ENCODE measurements around the gene PCCB. TPM values are rescaled to one million over a fixed set of nuclear protein-coding genes. Genes with fewer than 3 reads are reported as not detected.

Gene PCCB
- total and polyA plus RNA-seq, 2 donors (not counting 3 experiments of a cell fraction or from before 2014, with no cell fraction given): 28.6 to 36.5 TPM

DNA sequence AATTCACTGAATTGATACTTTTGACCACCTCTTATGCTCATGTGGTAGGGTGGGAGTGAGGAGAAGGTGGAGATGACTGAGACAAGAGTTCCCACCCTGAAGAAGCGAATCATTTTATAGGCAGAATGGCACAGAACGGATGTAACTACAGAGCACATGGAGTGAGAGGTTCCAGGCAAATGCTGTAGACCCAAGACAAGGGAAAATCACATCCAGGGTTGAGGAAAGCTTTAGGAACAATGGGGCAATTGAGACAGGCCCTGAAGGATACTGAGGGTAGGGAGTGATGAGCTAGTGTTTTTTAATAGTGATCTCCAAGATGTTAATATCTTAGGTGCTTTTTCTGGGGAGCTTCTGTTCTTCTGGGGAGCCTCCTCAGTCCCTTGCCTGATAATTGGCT lies 8.1 kb downstream of the PCCB start:
- Histone ChIP-seq H3K4me2 (ENCODE audit: insufficient read depth, low read length) (no peak overlapping the region), H3K79me2 (ENCODE audit: control insufficient read depth, insufficient read depth, low read length) (peaks cover 3% of the 10 kb centered on the region), H3K36me3 (ENCODE audit: control insufficient read depth in 2 of 2, extremely low read depth in 1 of 2, insufficient read depth in 2 of 2, low read length in 2 of 2) (peaks cover 0 to 2% of the 10 kb centered on the region in 2 experiments), H3K27ac (ENCODE audit: insufficient read depth, low read depth, low read length) (no peak overlapping the region), H3K9ac (replicated peaks; ENCODE audit: extremely low read depth, insufficient read depth, low read length) (no peak overlapping the region), H2AFZ (ENCODE audit: low read depth, low read length) (no peak overlapping the region), H3K9me1 (replicated peaks; ENCODE audit: control insufficient read depth, extremely low read depth, insufficient read depth, low read length) (no peaks in the 10 kb centered on the region), H3K4me1 (ENCODE audit: control insufficient read depth, extremely low read depth, insufficient read depth, low read length) (no peaks in the 10 kb centered on the region), H3K4me3 (replicated peaks in 1 of 3; ENCODE audit: insufficient read depth in 1 of 3, low read depth in 1 of 3, low read length in 3 of 3) (no peak overlapping the region), H3K27me3 (ENCODE audit: control insufficient read depth in 2 of 2, insufficient read depth in 2 of 2, low read length in 2 of 2) (no peaks in the 10 kb centered on the region), H4K20me1 (replicated peaks; ENCODE audit: control insufficient read depth, extremely low read depth, insufficient read depth, low read length) (no peaks in the 10 kb centered on the region), H3K9me3 (replicated peaks; ENCODE audit: control insufficient read depth, insufficient read depth, low read length) (no peaks in the 10 kb centered on the region)
- DNase-seq (ENCODE audit: low read depth, low spot score) (no peak), FAIRE-seq (no peak)
- no TSS peak for BruUV-seq (replicated peaks)
- dilution Hi-C loops (cut with MboI; ENCODE audit: extremely low pct_ligation_motif_present, low sequenced_read_pairs) (no loop called here), intact Hi-C loops (cut with micrococcal nuclease) (loop anchor here (10.0 kb wide), 1 partner anchor 757 kb away; no protein-coding TSS in a partner anchor)
- TF ChIP-seq GATA2 (IDR thresholded peaks at IDR 0.05; ENCODE audit: insufficient read depth, insufficient read length, low read depth, low read length): no peak
- TF ChIP-seq FOS (IDR thresholded peaks at IDR 0.05; ENCODE audit: borderline replicate concordance, insufficient read depth, low read length): no peak
- TF ChIP-seq POLR2AphosphoS5 (IDR thresholded peaks at IDR 0.05; ENCODE audit: insufficient read depth, low read depth, low read length): no peak
- no peak for TF ChIP-seq MYC (IDR thresholded peaks at IDR 0.05; ENCODE audit: low read depth, low read length)
- no peak for TF ChIP-seq JUN (IDR thresholded peaks at IDR 0.05; ENCODE audit: borderline replicate concordance, insufficient read depth, insufficient read length, low read depth)
- TF ChIP-seq EZH2 (IDR thresholded peaks at IDR 0.05; ENCODE audit: borderline replicate concordance, low read depth, low read length, severe bottlenecking): no peak
- TF ChIP-seq, protein P1, sequence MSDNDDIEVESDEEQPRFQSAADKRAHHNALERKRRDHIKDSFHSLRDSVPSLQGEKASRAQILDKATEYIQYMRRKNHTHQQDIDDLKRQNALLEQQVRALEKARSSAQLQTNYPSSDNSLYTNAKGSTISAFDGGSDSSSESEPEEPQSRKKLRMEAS (IDR thresholded peaks at IDR 0.05; ENCODE audit: insufficient read depth, insufficient read length): no peak
- no peak for TF ChIP-seq POLR2A (IDR thresholded peaks at IDR 0.05; ENCODE audit: low read depth, low read length)
- no peak for TF ChIP-seq CTCF (IDR thresholded peaks at IDR 0.05; ENCODE audit: extremely low read depth in 1 of 2, insufficient read depth in 1 of 2, low read depth in 1 of 2, low read length in 2 of 2)
- ChIA-PET CTCF (interaction anchor here (2.0 kb wide), 1 partner anchor 179 kb away, joined by 8 read pairs; no protein-coding TSS in a partner anchor), POLR2A (no interaction called here)

Measured in endothelial cell of umbilical vein (primary cell).